Naive thymus-derived CD8-positive, alpha-beta T cell (primary cell): ENCODE data around the gene DNAJC1. TPM values are rescaled to one million over a fixed set of nuclear protein-coding genes. Genes with fewer than 3 reads are reported as not detected.
A peak's percentile ranks its signal among the peaks of the same experiment; 100 is the strongest.
"Not testable (repeated sequence)": the region's sequence is repeated elsewhere in the genome, so short reads cannot be mapped to it uniquely, and the experiment has no call there.

Experiments used
- ATAC-seq, 2 donors: fragments of 150-1000 bp; cut with Tn5 transposase in 1 of 2; sonication (Bioruptor Pico), chemical (Tn5 transposase) in 1 of 2; 1 replicate in 1 of 2; 2 replicates in 1 of 2; pipeline ENCODE4 v1.10.0; 2021; ENCODE audit warnings: mild to moderate bottlenecking in 2 of 2, moderate library complexity in 2 of 2
- POLR2A ChIA-PET: fragments of 350-600 bp; sonication (Branson Sonifier 250); formaldehyde crosslinking; loops from one replicate; lab custom pipeline; 2021; ENCODE audit warnings: antibody characterized with exemption; lab: Charles Lee
- DNase-seq, 10 donors: peaks; one replicate each; pipeline versions ENCODE4 v3.0.0 to v3.0.0-alpha.2; 2020 to 2022
- H3K27ac Mint-ChIP-seq, 10 donors: one replicate each; pipeline ENCODE4 v1.8.0; 2020 to 2022; ENCODE audit warnings: mild to moderate bottlenecking in 10 of 10, mixed read lengths in 10 of 10, moderate library complexity in 4 of 10, inconsistent platforms in 1 of 10
- H3K27me3 Mint-ChIP-seq, 5 donors: one replicate each; pipeline ENCODE4 v1.8.0; 2021 to 2022; ENCODE audit warnings: mixed read lengths in 5 of 5
- H3K36me3 Mint-ChIP-seq, 3 donors: one replicate each; pipeline ENCODE4 v1.8.0; 2020 to 2022; ENCODE audit warnings: mixed read lengths in 3 of 3, mild to moderate bottlenecking in 2 of 3, inconsistent platforms in 1 of 3
- H3K4me1 Mint-ChIP-seq, 4 donors: one replicate each; pipeline ENCODE4 v1.8.0; 2021 to 2022; ENCODE audit warnings: mixed read lengths in 4 of 4
- H3K4me3 Mint-ChIP-seq, 10 donors: one replicate each; pipeline ENCODE4 v1.8.0; 2020 to 2022; ENCODE audit warnings: mild to moderate bottlenecking in 10 of 10, mixed read lengths in 10 of 10, moderate library complexity in 6 of 10, inconsistent platforms in 1 of 10
- H3K9me3 Mint-ChIP-seq, 9 donors: one replicate each; pipeline ENCODE4 v1.8.0; 2020 to 2022; ENCODE audit warnings: mixed read lengths in 9 of 9, mild to moderate bottlenecking in 3 of 9, inconsistent platforms in 1 of 9, moderate library complexity in 1 of 9
- polyA plus RNA-seq, 3 donors: library from polyadenylated mRNA; unstranded; fragments of 300-500 nt; fragmentation: Illumina TruSeq; gene quantifications; one replicate each; pipeline ENCODE4 v1.2.3, GENCODE V29; 2021
- total RNA-seq, 8 experiments: library from RNA in 2 of 8; stranded (reverse) in 2 of 8; gene quantifications; one replicate each; pipeline ENCODE4 v1.2.3 and lab custom pipeline; 2021 to 2026

DNAJC1 gene, protein sequence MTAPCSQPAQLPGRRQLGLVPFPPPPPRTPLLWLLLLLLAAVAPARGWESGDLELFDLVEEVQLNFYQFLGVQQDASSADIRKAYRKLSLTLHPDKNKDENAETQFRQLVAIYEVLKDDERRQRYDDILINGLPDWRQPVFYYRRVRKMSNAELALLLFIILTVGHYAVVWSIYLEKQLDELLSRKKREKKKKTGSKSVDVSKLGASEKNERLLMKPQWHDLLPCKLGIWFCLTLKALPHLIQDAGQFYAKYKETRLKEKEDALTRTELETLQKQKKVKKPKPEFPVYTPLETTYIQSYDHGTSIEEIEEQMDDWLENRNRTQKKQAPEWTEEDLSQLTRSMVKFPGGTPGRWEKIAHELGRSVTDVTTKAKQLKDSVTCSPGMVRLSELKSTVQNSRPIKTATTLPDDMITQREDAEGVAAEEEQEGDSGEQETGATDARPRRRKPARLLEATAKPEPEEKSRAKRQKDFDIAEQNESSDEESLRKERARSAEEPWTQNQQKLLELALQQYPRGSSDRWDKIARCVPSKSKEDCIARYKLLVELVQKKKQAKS
- total RNA-seq (1 to 10 TPM; 8.9 to 9.5 TPM), polyA plus RNA-seq (10 to 100 TPM in 2 of 3 donors, 1 to 10 TPM in 1; 9.6 to 18.9 (median 10.8) TPM), total RNA-seq (lab: John Stamatoyannopoulos, UW) (11.6 to 25.7 (median 23.2) reads per million in 6 experiments)

- H3K27me3 Mint-ChIP-seq = no peaks in the 10 kb centered on the region
- peak within 1 kb of the TSS; percentile 81 to 99 (median 94) for H3K4me3 Mint-ChIP-seq
- DNase-seq = peak; percentile 94 to 99 (median 98)
- peaks cover 12 to 41% (median 30%) of the 10 kb centered on the region in 4 donors for H3K4me1 Mint-ChIP-seq
- peak; percentile 89 to 92 for ATAC-seq
- peaks cover 0 to 7% (median 0%) of the 10 kb centered on the region in 9 donors for H3K9me3 Mint-ChIP-seq
- POLR2A ChIA-PET = interaction anchor here (0.6 to 3.3 kb wide), 13 partner anchors 9 to 1361 kb away, joined by 3 to 27 read pairs (median 3); partner anchors contain the start of gene BMI1
- peak within 1 kb of the TSS; percentile 49 to 97 (median 93) for H3K27ac Mint-ChIP-seq
- peaks cover 0 to 6% (median 0%) of the 10 kb centered on the region in 3 donors for H3K36me3 Mint-ChIP-seq
Measured at GRCh38 chr10:22003177-22003963, at the start of gene DNAJC1. DNAJC1 (minus strand) TSS chr10:22003730; CDS start chr10:22003434, 296 bp downstream.

GRCh38 chr10:22053048-22053447, 49.5 kb upstream of the DNAJC1 start:
- H3K4me1 Mint-ChIP-seq = peaks cover 0 to 4% (median 0%) of the 10 kb centered on the region in 4 donors
- DNase-seq (no peak), ATAC-seq (no peak)
- H3K4me3 Mint-ChIP-seq = no peak overlapping the region
- H3K36me3 Mint-ChIP-seq = peaks cover 0 to 14% (median 4%) of the 10 kb centered on the region in 3 donors
- peaks cover 2 to 8% (median 4%) of the 10 kb centered on the region in 5 donors for H3K27me3 Mint-ChIP-seq
- POLR2A ChIA-PET = interaction anchor here (0.6 kb wide), 1 partner anchor 1387 kb away, joined by 3 read pairs; no protein-coding TSS in a partner anchor
- H3K9me3 Mint-ChIP-seq = peaks cover 0 to 4% (median 0%) of the 10 kb centered on the region in 9 donors
- H3K27ac Mint-ChIP-seq = no peak overlapping the region

- no peaks in the 10 kb centered on the region for H3K27me3 Mint-ChIP-seq
- H3K4me3 Mint-ChIP-seq = no peak overlapping the region
- no peaks in the 10 kb centered on the region for H3K9me3 Mint-ChIP-seq
- DNase-seq = no peak
- H3K27ac Mint-ChIP-seq = no peak overlapping the region
- POLR2A ChIA-PET = no interaction called here
- H3K36me3 Mint-ChIP-seq = peaks cover 0 to 5% (median 4%) of the 10 kb centered on the region in 3 donors
- H3K4me1 Mint-ChIP-seq = peaks cover 0 to 2% (median 0%) of the 10 kb centered on the region in 4 donors
- ATAC-seq = no peak
Measured at GRCh38 chr10:22049635-22050034, 46.1 kb upstream of the DNAJC1 start.

DNA sequence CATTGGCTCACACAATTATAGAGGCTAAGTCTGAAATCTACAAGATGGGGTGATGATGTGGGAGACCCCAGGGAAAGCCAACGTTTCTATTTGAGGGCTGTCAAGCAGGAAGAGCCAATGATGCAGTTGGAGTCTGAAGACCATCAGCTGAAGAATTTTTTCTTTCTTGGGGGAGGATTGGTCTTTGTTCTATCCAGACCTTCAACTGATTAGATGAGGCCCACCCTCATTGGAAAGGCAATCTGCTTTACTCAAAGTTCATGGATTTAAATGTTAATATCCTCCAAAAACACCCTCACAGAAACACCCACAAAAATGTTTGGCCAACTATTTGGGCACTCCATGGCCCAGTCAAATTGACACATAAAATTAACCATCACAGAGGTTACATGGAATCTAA, 44.3 kb upstream of the DNAJC1 start:
- DNase-seq (no peak), ATAC-seq (no peak)
- Mint-ChIP-seq H3K27me3 (peaks cover 0 to 6% (median 4%) of the 10 kb centered on the region in 5 donors), H3K4me3 (no peak overlapping the region), H3K4me1 (no peaks in the 10 kb centered on the region), H3K27ac (no peak overlapping the region), H3K9me3 (no peaks in the 10 kb centered on the region), H3K36me3 (peaks cover 0 to 5% (median 4%) of the 10 kb centered on the region in 3 donors)
- POLR2A ChIA-PET = no interaction called here

GRCh38 chr10:22043327-22043633, 39.8 kb upstream of the DNAJC1 start:
- H3K9me3 Mint-ChIP-seq = no peaks in the 10 kb centered on the region
- no peak overlapping the region for H3K27ac Mint-ChIP-seq
- DNase-seq = no peak
- H3K4me3 Mint-ChIP-seq = no peak overlapping the region
- peaks cover 0 to 6% (median 1%) of the 10 kb centered on the region in 4 donors for H3K4me1 Mint-ChIP-seq
- H3K27me3 Mint-ChIP-seq = peaks cover 14 to 51% (median 27%) of the 10 kb centered on the region in 5 donors
- POLR2A ChIA-PET = no interaction called here
- peaks cover 0 to 2% (median 0%) of the 10 kb centered on the region in 3 donors for H3K36me3 Mint-ChIP-seq
- no peak for ATAC-seq

GRCh38 chr10:22042557-22043326, 39.2 kb upstream of the DNAJC1 start:
- POLR2A ChIA-PET = no interaction called here
- Mint-ChIP-seq H3K9me3 (no peaks in the 10 kb centered on the region), H3K4me3 (no peak overlapping the region), H3K36me3 (peaks cover 0 to 2% (median 0%) of the 10 kb centered on the region in 3 donors), H3K27ac (no peak overlapping the region), H3K27me3 (peaks cover 14 to 56% (median 27%) of the 10 kb centered on the region in 5 donors), H3K4me1 (peaks cover 0 to 6% (median 1%) of the 10 kb centered on the region in 4 donors)
- no peak for ATAC-seq
- no peak for DNase-seq

- no peak for ATAC-seq
- Mint-ChIP-seq H3K27ac (no peak overlapping the region), H3K36me3 (peaks cover 0 to 26% (median 13%) of the 10 kb centered on the region in 3 donors), H3K4me3 (no peak overlapping the region), H3K4me1 (peaks cover 0 to 4% (median 1%) of the 10 kb centered on the region in 4 donors), H3K27me3 (peaks cover 10 to 31% (median 16%) of the 10 kb centered on the region in 5 donors), H3K9me3 (peaks cover 7 to 24% (median 12%) of the 10 kb centered on the region in 9 donors)
- POLR2A ChIA-PET = interaction anchor here (1.1 kb wide), 1 partner anchor 24 kb away, joined by 3 read pairs; no protein-coding TSS in a partner anchor
- DNase-seq = no peak
Measured at GRCh38 chr10:22034333-22034732, 30.8 kb upstream of the DNAJC1 start.

DNA sequence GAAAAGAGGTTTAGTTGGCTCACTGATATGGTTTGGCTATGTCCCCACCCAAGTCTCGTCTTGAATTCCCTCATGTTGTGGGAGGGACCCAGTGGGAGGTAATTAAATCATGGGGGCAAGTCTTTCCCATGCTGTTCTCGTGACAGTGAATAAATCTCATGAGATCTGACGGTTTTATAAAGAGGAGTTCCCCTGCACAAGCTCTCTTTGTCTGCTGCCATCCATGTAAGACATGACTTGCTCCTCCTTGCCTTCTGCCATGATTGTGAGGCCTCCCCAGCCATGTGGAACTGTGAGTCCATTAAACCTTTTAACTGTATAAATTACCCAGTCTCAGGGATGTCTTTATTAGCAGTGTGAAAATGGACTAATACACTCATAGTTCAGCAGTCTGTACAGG, 28.7 kb upstream of the DNAJC1 start:
- H3K9me3 Mint-ChIP-seq = peaks cover 7 to 24% (median 12%) of the 10 kb centered on the region in 9 donors
- H3K27ac Mint-ChIP-seq, H3K4me3 Mint-ChIP-seq, DNase-seq, POLR2A ChIA-PET, ATAC-seq: not testable (repeated sequence)
- H3K36me3 Mint-ChIP-seq = peaks cover 0 to 26% (median 13%) of the 10 kb centered on the region in 3 donors
- H3K4me1 Mint-ChIP-seq = peaks cover 2 to 12% (median 7%) of the 10 kb centered on the region in 4 donors
- peaks cover 10 to 24% (median 12%) of the 10 kb centered on the region in 5 donors for H3K27me3 Mint-ChIP-seq

DNA sequence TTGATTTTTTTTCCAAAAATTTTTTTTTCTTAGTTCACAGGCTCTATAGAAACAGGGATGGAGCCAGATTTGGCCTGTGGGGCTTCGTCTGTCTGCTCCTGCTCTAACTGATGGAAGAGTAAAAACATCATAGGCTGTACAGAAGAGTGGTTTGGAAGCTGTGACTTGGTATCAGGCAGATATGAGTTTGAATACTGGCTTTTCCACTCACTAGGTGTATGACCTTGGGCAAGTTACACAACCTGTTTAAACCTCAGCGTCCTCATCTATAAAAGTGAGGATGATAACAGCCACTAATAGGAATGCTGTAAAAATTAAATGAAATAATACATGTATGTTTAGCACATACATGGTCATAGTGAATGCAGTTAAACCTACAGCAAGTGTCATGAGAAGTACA, 26.9 kb upstream of the DNAJC1 start:
- no peak overlapping the region for H3K27ac Mint-ChIP-seq
- peaks cover 4 to 15% (median 8%) of the 10 kb centered on the region in 9 donors for H3K9me3 Mint-ChIP-seq
- no peak for ATAC-seq
- H3K27me3 Mint-ChIP-seq = peaks cover 7 to 20% (median 12%) of the 10 kb centered on the region in 5 donors
- no peak for DNase-seq
- POLR2A ChIA-PET = no interaction called here
- no peak overlapping the region for H3K4me3 Mint-ChIP-seq
- peaks cover 2 to 12% (median 7%) of the 10 kb centered on the region in 4 donors for H3K4me1 Mint-ChIP-seq
- H3K36me3 Mint-ChIP-seq = peaks cover 0 to 23% (median 7%) of the 10 kb centered on the region in 3 donors

DNA sequence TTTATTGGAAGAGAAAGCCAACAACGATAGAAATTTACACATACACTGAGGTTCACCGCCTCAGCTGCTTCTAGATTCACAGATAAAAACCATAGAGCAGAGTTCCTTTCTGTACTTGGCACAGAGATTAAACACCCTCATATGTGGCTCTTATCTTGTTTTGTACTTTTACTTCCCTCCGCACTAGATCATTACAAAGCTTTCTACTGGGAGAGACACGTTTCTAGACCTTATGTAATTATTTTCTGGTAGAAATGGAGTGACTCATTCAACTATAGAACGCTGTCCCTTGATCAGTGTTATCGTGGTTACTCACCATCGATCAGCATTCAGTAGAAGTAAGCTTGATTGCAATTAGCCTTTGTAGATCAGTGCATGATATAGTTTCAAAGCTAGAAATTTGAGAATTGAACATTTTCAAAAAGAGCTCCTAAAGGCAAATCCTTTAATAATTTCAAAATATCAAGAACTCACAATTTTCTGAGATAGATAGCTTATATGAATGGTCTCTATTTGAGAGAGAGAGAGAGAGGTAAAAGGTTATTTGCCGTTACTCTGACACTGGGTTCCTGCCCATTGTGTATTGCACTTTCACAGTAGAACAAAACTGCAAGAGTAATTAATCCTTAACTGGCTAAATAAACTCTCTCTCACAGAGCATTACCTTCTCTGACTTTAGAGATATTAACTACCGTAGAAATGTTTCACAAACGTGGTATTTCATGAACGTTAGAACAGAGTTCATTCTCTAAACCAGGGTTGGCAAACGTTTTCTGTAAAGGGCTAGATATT, 26.1 kb upstream of the DNAJC1 start:
- peak overlapping the region in 3 of 10 donors; percentile 29 to 63 (median 53) for H3K27ac Mint-ChIP-seq
- peaks cover 0 to 10% (median 5%) of the 10 kb centered on the region in 9 donors for H3K9me3 Mint-ChIP-seq
- H3K36me3 Mint-ChIP-seq = peaks cover 0 to 17% (median 6%) of the 10 kb centered on the region in 3 donors
- peaks cover 2 to 12% (median 7%) of the 10 kb centered on the region in 4 donors for H3K4me1 Mint-ChIP-seq
- POLR2A ChIA-PET = interaction anchor here (0.8 to 1.3 kb wide), 2 partner anchors 12 to 26 kb away, joined by 3 read pairs; partner anchors contain the start of gene DNAJC1
- ATAC-seq (peak; percentile 84 to 89), DNase-seq (peak in 3 of 10 donors; percentile 16 to 51 (median 35))
- peaks cover 3 to 12% (median 9%) of the 10 kb centered on the region in 5 donors for H3K27me3 Mint-ChIP-seq
- H3K4me3 Mint-ChIP-seq = peak overlapping the region in 4 of 10 donors; percentile 7 to 27 (median 19)
